ENCODE data around the gene IPO8. TPM values are rescaled to one million over a fixed set of nuclear protein-coding genes. Genes with fewer than 3 reads are reported as not detected.
A peak's percentile ranks its signal among the peaks of the same experiment; 100 is the strongest.

The IPO8 gene
- total and polyA plus RNA-seq, 2 experiments from 2014 or later = 10.4 to 29.6 TPM

- Histone ChIP-seq H3K27ac (no peak overlapping the region), H3K27me3 (no peaks in the 10 kb centered on the region), H3K4me3 (no peak overlapping the region), H3K4me1 (ENCODE audit: low read depth) (no peaks in the 10 kb centered on the region), H3K9me3 (ENCODE audit: low read depth) (no peaks in the 10 kb centered on the region), H3K36me3 (peaks cover 25% of the 10 kb centered on the region)
- no peak for TF ChIP-seq CTCF (IDR thresholded peaks at IDR 0.05; ENCODE audit: low read depth, low read length)
- no peak for DNase-seq (ENCODE audit: low read depth in 1 of 2, low spot score in 1 of 2)
Measured at GRCh38 chr12:30707613-30708342, 12.1 kb upstream of the IPO8 start.

DNA sequence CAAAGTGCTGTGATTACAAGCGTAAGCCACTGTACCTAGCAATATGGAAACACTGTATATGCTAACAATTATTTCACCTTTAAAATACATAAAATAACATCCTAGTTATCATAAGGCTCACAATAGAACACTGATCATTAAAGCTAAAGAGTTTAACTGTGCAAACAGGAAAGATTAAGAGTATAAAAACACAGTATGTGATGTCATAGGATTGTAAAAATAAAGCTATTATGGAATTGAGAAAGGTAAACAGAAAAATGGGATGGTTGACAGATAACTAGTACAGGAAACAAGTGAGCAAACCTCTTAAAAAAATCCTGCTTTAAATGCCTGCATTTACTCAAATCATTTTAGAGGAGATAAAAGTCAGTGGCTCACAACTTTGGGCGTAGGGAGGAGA is 10.8 kb upstream of the IPO8 start:
- Histone ChIP-seq H3K36me3 (peaks cover 23% of the 10 kb centered on the region), H3K27me3 (no peaks in the 10 kb centered on the region), H3K4me1 (ENCODE audit: low read depth) (no peaks in the 10 kb centered on the region), H3K27ac (no peak overlapping the region), H3K4me3 (no peak overlapping the region), H3K9me3 (ENCODE audit: low read depth) (no peaks in the 10 kb centered on the region)
- TF ChIP-seq CTCF (IDR thresholded peaks at IDR 0.05; ENCODE audit: low read depth, low read length) = no peak
- no peak for DNase-seq (ENCODE audit: low read depth in 1 of 2, low spot score in 1 of 2)

GRCh38 chr12:30701056-30701455 is 5.4 kb upstream of the IPO8 start:
- DNase-seq (ENCODE audit: low read depth in 1 of 2, low spot score in 1 of 2) = no peak
- Histone ChIP-seq H3K27me3 (no peaks in the 10 kb centered on the region), H3K4me3 (no peak overlapping the region), H3K36me3 (no peaks in the 10 kb centered on the region), H3K4me1 (ENCODE audit: low read depth) (no peaks in the 10 kb centered on the region), H3K27ac (no peak overlapping the region), H3K9me3 (ENCODE audit: low read depth) (no peaks in the 10 kb centered on the region)
- TF ChIP-seq CTCF (IDR thresholded peaks at IDR 0.05; ENCODE audit: low read depth, low read length) = no peak

GRCh38 chr12:30700216-30700900 is 4.7 kb upstream of the IPO8 start:
- H3K4me1 ChIP-seq (ENCODE audit: low read depth) = no peaks in the 10 kb centered on the region
- DNase-seq (ENCODE audit: low read depth in 1 of 2, low spot score in 1 of 2) = peak in 1 of 2 donors; percentile 14
- no peaks in the 10 kb centered on the region for H3K9me3 ChIP-seq (ENCODE audit: low read depth)
- H3K4me3 ChIP-seq = no peak overlapping the region
- H3K27me3 ChIP-seq = no peaks in the 10 kb centered on the region
- no peak overlapping the region for H3K27ac ChIP-seq
- no peak for TF ChIP-seq CTCF (IDR thresholded peaks at IDR 0.05; ENCODE audit: low read depth, low read length)
- no peaks in the 10 kb centered on the region for H3K36me3 ChIP-seq

GRCh38 chr12:30698346-30698745 is 2.7 kb upstream of the IPO8 start:
- Histone ChIP-seq H3K27me3 (no peaks in the 10 kb centered on the region), H3K4me1 (ENCODE audit: low read depth) (peaks cover 8% of the 10 kb centered on the region), H3K36me3 (no peaks in the 10 kb centered on the region), H3K4me3 (no peak overlapping the region), H3K27ac (no peak overlapping the region), H3K9me3 (ENCODE audit: low read depth) (no peaks in the 10 kb centered on the region)
- no peak for TF ChIP-seq CTCF (IDR thresholded peaks at IDR 0.05; ENCODE audit: low read depth, low read length)
- no peak for DNase-seq (ENCODE audit: low read depth in 1 of 2, low spot score in 1 of 2)
